K562 (cell line): ENCODE measurements around the gene DYNC2H1. TPM values are rescaled to one million over a fixed set of nuclear protein-coding genes. Genes with fewer than 3 reads are reported as not detected.

Source experiments
- ATAC-seq: fragments of 200-7000 bp; cut with Tn5 transposase; 3 replicates; pipeline ENCODE4 v1.9.1; 2020; ENCODE audit warnings: moderate library complexity
- BruUV-seq: library from RNA; stranded (reverse); fragments of 400-500 nt; replicated peaks from 2 replicates; lab custom pipeline; 2021; lab: Mats Ljungman, UMichigan
- CTCF ChIA-PET: fragments of 300-600 bp; formaldehyde crosslinking; extraction: SDS; loops from one replicate; lab custom pipeline; 2021; ENCODE audit warnings: low intra/inter-chr PET ratio; lab: Yijun Ruan, JAX
- POLR2A ChIA-PET: fragments of 300-600, 350-650 bp; sonication (Branson Sonifier 250); formaldehyde crosslinking; extraction: SDS; loops from one replicate; lab custom pipeline; 2021; ENCODE audit warnings: antibody characterized with exemption, inconsistent platforms; lab: Yijun Ruan, JAX
- DNase-seq, 4 experiments: peaks; one replicate each; pipeline versions ENCODE4 v3.0.0 to v3.0.0-alpha.2; 2011 to 2018; ENCODE audit warnings: low spot score in 3 of 4, mixed read lengths in 3 of 4; ENCODE audit errors: extremely low read depth in 1 of 4
- FAIRE-seq: peaks from 2 replicates; lab custom pipeline; 2011; peaks lifted over from hg19 to GRCh38; lab: Jason Lieb, UNC
- H2AFZ ChIP-seq: 2 replicates; pipeline ENCODE4 v1.6.0; 2011; ENCODE audit warnings: low read depth, low read length, control low read depth, inconsistent platforms
- H3K27ac ChIP-seq: fragments of 200-600 bp; 3 replicates; pipeline ENCODE4 v1.8.0; 2011; ENCODE audit warnings: low read depth, mild to moderate bottlenecking, control low read depth, inconsistent platforms, low read length, moderate library complexity, mixed read lengths; ENCODE audit errors: extremely low read depth
- H3K27me3 ChIP-seq, 2 experiments: fragments of 300-600 bp in 1 of 2; 2 replicates in 1 of 2; 3 replicates in 1 of 2; pipeline versions ENCODE4 v1.6.0 to v1.8.0; 2011; ENCODE audit warnings: inconsistent platforms in 2 of 2, low read length in 2 of 2, mild to moderate bottlenecking in 1 of 2, mixed read lengths in 1 of 2, moderate library complexity in 1 of 2; ENCODE audit not compliant: control insufficient read depth in 2 of 2, insufficient read depth in 2 of 2
- H3K36me3 ChIP-seq: fragments of 300-600 bp; 3 replicates; pipeline ENCODE4 v1.8.0; 2011; ENCODE audit warnings: mild to moderate bottlenecking, low read length, inconsistent platforms; ENCODE audit not compliant: control insufficient read depth, insufficient read depth
- H3K4me1 ChIP-seq, 2 experiments: fragments of 200-600 bp in 1 of 2; replicated peaks in 1 of 2; 2 replicates in 1 of 2; 3 replicates in 1 of 2; pipeline versions ENCODE4 v1.5.1 to v1.8.0; 2011; ENCODE audit warnings: inconsistent platforms in 2 of 2, low read length in 2 of 2, mild to moderate bottlenecking in 1 of 2, mixed read lengths in 1 of 2, moderate library complexity in 1 of 2; ENCODE audit not compliant: control insufficient read depth in 2 of 2, insufficient read depth in 2 of 2
- H3K4me2 ChIP-seq: 2 replicates; pipeline ENCODE4 v1.6.1; 2011; ENCODE audit warnings: low read length, control low read depth, inconsistent platforms, mixed read lengths; ENCODE audit not compliant: insufficient read depth
- H3K4me3 ChIP-seq: fragments of 200-600 bp; sonication (generic), shearing (Covaris generic); 2 replicates; pipeline ENCODE4 v1.5.1; 2016; ENCODE audit warnings: control low read depth, inconsistent platforms
- H3K79me2 ChIP-seq: fragments of 200-600 bp; 3 replicates; pipeline ENCODE4 v1.8.0; 2011; ENCODE audit warnings: low read length, inconsistent platforms; ENCODE audit not compliant: control insufficient read depth, insufficient read depth
- H3K9ac ChIP-seq, 2 experiments: 2 replicates each; pipeline versions ENCODE4 v1.6.0 to v1.6.1; 2011; ENCODE audit warnings: low read depth in 2 of 2, low read length in 2 of 2, control low read depth in 1 of 2, inconsistent platforms in 1 of 2, mild to moderate bottlenecking in 1 of 2, mixed read lengths in 1 of 2; ENCODE audit not compliant: insufficient read depth in 1 of 2
- H3K9me1 ChIP-seq: one replicate; pipeline ENCODE4 v1.6.0; 2011; ENCODE audit warnings: inconsistent platforms, mild to moderate bottlenecking, low read length, moderate library complexity; ENCODE audit not compliant: control insufficient read depth, insufficient read depth
- H3K9me3 ChIP-seq: replicated peaks from 2 replicates; pipeline ENCODE4 v1.5.1; 2011; ENCODE audit warnings: low read depth, low read length, inconsistent platforms; ENCODE audit not compliant: control insufficient read depth, insufficient read depth
- H4K20me1 ChIP-seq: replicated peaks from 2 replicates; pipeline ENCODE4 v1.6.1; 2011; ENCODE audit warnings: low read length, inconsistent platforms, mixed read lengths; ENCODE audit not compliant: control insufficient read depth, insufficient read depth
- EGR1 ChIP-seq: fragments of 450-650 bp; conservative IDR thresholded peaks from 2 replicates; pipeline ENCODE4 v1.6.1; 2017; ENCODE audit warnings: mild to moderate bottlenecking
- EP300 ChIP-seq: IDR thresholded peaks from 2 replicates; pipeline ENCODE4 v1.6.1; 2012; ENCODE audit warnings: low read length, improper control_type of control experiment
- FOXJ2 ChIP-seq: fragments of 200-800 bp; sonication (Bioruptor generic); IDR thresholded peaks from 2 replicates; pipeline ENCODE4 v1.6.1; 2016; ENCODE audit warnings: missing genetic modification characterization, missing compliant biosample characterization
- KAT2B ChIP-seq: IDR thresholded peaks from one replicate; pipeline ENCODE4 v1.6.1; 2012; ENCODE audit warnings: low read depth, mild to moderate bottlenecking, control low read depth, inconsistent platforms, low read length, moderate library complexity
- MAFG ChIP-seq: fragments of 450-650 bp; conservative IDR thresholded peaks from 2 replicates; pipeline ENCODE4 v1.6.1; 2016; ENCODE audit warnings: missing genetic modification characterization, missing compliant biosample characterization
- NR4A1 ChIP-seq, 2 experiments: fragments of 250-450 bp in 1 of 2; fragments of 450-650 bp in 1 of 2; sonication (Bioruptor Pico) in 1 of 2; IDR thresholded peaks; 2 replicates each; pipeline versions ENCODE4 v1.4.0 to v1.6.1; 2016 to 2020; ENCODE audit warnings: mild to moderate bottlenecking in 2 of 2, missing compliant biosample characterization in 1 of 2, missing genetic modification characterization in 1 of 2, moderate library complexity in 1 of 2
- PBX2 ChIP-seq, 2 experiments: IDR thresholded peaks in 1 of 2; conservative IDR thresholded peaks in 1 of 2; 2 replicates each; pipeline ENCODE4 v1.6.1; 2016; ENCODE audit warnings: low read depth in 2 of 2, mild to moderate bottlenecking in 1 of 2, missing compliant biosample characterization in 1 of 2, missing genetic modification characterization in 1 of 2, moderate library complexity in 1 of 2
- SREBF2 ChIP-seq: sonication (generic); formaldehyde crosslinking; IDR thresholded peaks from 2 replicates; pipeline ENCODE4 v1.4.0; 2020; ENCODE audit warnings: mild to moderate bottlenecking, missing genetic modification reagents
- TBL1XR1 ChIP-seq, 2 experiments: IDR thresholded peaks; 2 replicates each; pipeline ENCODE4 v1.6.1; 2012; ENCODE audit warnings: improper control_type of control experiment in 2 of 2, low read length in 2 of 2, mild to moderate bottlenecking in 1 of 2
- ZKSCAN8 ChIP-seq: fragments of 200-800 bp; sonication (Bioruptor generic); IDR thresholded peaks from 2 replicates; pipeline ENCODE4 v1.6.1; 2016; ENCODE audit warnings: missing genetic modification characterization, missing compliant biosample characterization
- whole genome bisulfite sequencing: fragments of 100-300 bp; shearing (Covaris generic); methylation state at CpG from one replicate; pipeline ENCODE4 v1.1.6; 2016; ENCODE audit warnings: low coverage, mixed read lengths; ENCODE audit not compliant: insufficient coverage; ENCODE audit errors: missing lambda C conversion rate; 5-methylcytosine and 5-hydroxymethylcytosine counted together
- in situ Hi-C: fragments of 300-500 bp; cut with MboI; formaldehyde crosslinking; loops from 4 replicates; pipeline ENCODE4 v1.15.0; 2018; ENCODE audit warnings: inconsistent platforms, mixed read lengths
- intact Hi-C: fragments of 100-400 bp; cut with micrococcal nuclease; formaldehyde crosslinking; loops from 2 replicates; pipeline ENCODE4 v1.14.2; 2022
- polyA plus RNA-seq, 8 experiments: library from polyadenylated mRNA; depleted of rRNA in 4 of 8; stranded (reverse) in 5 of 8; unstranded in 3 of 8; fragments of >200 nt; fragmentation: Nextera tagmentation in 2 of 8; fragmentation: Illumina TruSeq in 1 of 8; extraction: Ambion mirVana in 2 of 8; extraction: Trizol in 1 of 8; gene quantifications; 2 replicates each; pipeline versions ENCODE4 v1.2.1 to v1.2.3, GENCODE V29; 2011 to 2014; ENCODE audit warnings: inconsistent platforms in 1 of 8, missing spikeins in 1 of 8
- total RNA-seq, 7 experiments: library from RNA; depleted of rRNA in 6 of 7; stranded (reverse); fragments of >200 nt in 6 of 7; fragmentation: Illumina TruSeq in 2 of 7; extraction: Trizol in 2 of 7; gene quantifications; 2 replicates each; pipeline versions ENCODE4 v1.2.1 to v1.2.3, GENCODE V29; 2011 to 2021; ENCODE audit warnings: low replicate concordance in 1 of 7

DYNC2H1 gene
- total and polyA plus RNA-seq, 9 of the 15 experiments (the other 6 are each of a cell fraction or from before 2014, with no cell fraction given), result 0.08 to 0.64 (median 0.20) TPM

GRCh38 chr11:103499710-103500340 is 390.6 kb downstream of the DYNC2H1 start:
- Histone ChIP-seq H3K9me3 (no peaks in the 10 kb centered on the region), H3K9me1 (no peaks in the 10 kb centered on the region), H3K79me2 (no peaks in the 10 kb centered on the region), H3K4me3 (no peak overlapping the region), H2AFZ (no peak overlapping the region), H3K27me3 (no peaks in the 10 kb centered on the region), H3K27ac (no peak overlapping the region), H3K4me1 (no peaks in the 10 kb centered on the region), H3K9ac (no peak overlapping the region), H4K20me1 (no peaks in the 10 kb centered on the region), H3K4me2 (no peak overlapping the region), H3K36me3 (no peaks in the 10 kb centered on the region)
- ChIA-PET CTCF (no interaction called here), POLR2A (no interaction called here)
- in situ Hi-C loops, result no loop called here
- no TSS peak for BruUV-seq
- 2% methylated on average over 3 of the region's 3 CpGs for WGBS
- ATAC-seq, result no peak
- TF ChIP-seq PBX2 (CRISPR knock-in tag; IDR thresholded peaks at IDR 0.05; ENCODE audit: low read depth) (no peak), PBX2 (tag; conservative IDR thresholded peaks at IDR 0.05; ENCODE audit: low read depth) (no peak), EGR1 (no peak), ZKSCAN8 (CRISPR knock-in tag) (no peak), KAT2B (no peak), NR4A1 (CRISPR knock-in tag; IDR thresholded peaks at IDR 0.05) (no peak), NR4A1 (tag; IDR thresholded peaks at IDR 0.05) (no peak), TBL1XR1 (IDR thresholded peaks at IDR 0.05; ENCODE audit: low read length in 2 of 2) (no peak), FOXJ2 (no peak), EP300 (no peak), MAFG (tag) (no peak), SREBF2 (no peak)
- intact Hi-C loops, result no loop called here
- no peak for DNase-seq
- no peak for FAIRE-seq
